ENCODE data around the gene MPDU1.
"Not testable (repeated sequence)": the region's sequence is repeated elsewhere in the genome, so short reads cannot be mapped to it uniquely, and the experiment has no call there.

The MPDU1 gene

DNA sequence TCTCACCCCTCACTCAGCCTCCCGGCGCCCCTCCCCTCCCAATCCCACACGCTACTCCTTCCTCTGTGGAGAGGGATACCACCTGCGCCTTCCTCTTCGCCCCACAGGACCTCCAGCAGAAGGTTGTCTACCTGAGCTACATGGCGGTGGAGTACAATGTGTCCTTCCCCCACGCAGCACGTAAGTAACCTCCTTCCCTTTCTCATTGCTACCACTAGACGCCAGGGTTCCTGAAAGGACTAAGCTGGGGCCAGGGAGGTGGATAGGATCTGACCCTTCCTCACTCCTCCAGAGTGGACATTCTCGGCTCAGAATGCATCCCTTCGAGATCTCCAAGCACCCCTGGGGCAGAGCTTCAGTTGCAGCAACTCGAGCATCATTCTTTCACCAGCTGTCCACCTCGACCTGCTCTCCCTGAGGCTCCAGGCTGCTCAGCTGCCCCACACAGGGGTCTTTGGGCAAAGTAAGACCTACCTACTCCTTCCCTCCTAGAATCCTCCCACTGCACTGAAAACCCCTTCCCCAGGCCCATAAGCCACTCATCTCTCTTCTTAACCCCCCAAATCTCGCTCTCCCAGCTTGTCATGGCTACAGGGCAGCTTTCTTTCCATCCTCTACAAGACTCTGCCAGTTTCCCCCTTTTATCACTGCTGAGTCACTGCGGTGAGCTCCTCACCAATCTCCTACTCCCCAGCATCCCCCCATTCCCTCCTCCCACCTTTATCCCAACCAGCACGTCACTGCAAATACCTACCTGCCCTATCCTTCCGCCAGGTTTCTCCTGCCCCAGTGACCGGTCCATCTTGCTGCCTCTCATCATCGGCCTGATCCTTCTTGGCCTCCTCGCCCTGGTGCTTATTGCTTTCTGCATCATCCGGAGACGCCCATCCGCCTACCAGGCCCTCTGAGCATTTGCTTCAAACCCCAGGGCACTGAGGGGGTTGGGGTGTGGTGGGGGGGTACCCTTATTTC, 2.8 kb upstream of the MPDU1 start:
- DNase-seq: peak; percentile 52

DNA sequence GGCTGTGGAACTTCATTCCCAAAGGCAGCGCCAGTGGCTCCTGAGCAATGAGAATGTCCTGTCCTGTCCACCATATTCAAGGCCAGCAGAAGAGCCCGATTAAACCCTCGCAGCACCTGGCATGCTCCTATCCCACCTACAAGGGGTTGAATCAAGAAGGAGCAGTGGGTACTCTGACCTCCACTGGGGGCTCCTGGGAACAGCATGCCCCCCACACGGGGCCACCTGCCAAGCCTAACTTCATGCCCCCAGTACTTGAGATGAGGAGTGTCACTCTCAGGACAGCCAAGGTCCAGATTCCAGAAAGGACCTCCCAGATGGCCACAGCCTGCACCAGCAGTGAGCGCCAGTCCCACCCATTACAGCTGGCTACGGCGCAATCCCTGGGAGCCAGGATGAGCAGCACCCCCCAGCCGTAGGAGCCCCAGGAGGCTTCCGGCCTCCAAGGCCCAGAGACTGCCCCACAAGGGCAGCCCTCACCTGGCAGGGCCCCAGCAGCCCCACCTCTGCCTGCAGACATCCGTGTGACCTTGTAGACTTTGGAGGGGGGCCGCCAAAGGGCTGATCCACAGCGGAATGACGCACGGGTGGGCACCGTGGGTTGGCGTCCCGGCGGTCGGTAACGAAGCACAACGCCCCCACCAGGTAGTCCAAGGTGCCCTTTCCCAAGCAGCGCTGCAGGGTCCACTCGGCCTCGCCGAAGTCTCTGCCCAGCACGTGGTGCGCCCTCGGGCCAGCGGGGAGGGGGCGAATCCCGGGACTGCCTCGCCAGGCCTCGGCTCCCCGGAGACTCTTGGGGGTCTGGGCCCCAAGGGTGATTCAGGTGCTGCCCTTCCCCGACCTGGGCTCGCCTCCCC, 1.0 kb upstream of the MPDU1 start:
- no peak for DNase-seq

DNA sequence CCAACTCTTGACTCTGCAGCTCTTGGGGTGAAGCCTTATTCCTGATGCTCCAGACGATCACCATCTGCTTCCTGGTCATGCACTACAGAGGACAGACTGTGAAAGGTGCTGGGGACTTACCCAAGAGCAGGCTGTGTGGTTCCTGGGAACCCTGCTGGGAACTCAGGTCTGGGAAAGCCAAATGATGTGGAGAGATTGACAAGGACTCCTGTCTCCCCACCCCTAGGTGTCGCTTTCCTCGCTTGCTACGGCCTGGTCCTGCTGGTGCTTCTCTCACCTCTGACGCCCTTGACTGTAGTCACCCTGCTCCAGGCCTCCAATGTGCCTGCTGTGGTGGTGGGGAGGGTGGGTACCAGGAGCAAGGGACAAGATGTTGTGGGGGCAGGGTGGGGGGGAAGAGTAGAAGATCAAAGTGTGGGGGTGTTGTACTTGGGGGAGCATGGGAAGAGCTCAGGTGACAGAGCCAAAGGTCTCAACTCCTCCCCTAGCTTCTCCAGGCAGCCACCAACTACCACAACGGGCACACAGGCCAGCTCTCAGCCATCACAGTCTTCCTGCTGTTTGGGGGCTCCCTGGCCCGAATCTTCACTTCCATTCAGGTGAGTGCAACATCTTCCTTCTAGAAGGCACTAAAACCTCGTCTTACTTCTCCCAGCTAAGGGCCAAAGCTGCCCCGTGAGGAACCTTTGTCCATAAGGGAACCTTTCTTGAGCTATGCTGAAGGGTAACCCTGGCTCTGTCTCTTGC, 3.2 kb downstream of the MPDU1 start:
- no peak for DNase-seq

DNA sequence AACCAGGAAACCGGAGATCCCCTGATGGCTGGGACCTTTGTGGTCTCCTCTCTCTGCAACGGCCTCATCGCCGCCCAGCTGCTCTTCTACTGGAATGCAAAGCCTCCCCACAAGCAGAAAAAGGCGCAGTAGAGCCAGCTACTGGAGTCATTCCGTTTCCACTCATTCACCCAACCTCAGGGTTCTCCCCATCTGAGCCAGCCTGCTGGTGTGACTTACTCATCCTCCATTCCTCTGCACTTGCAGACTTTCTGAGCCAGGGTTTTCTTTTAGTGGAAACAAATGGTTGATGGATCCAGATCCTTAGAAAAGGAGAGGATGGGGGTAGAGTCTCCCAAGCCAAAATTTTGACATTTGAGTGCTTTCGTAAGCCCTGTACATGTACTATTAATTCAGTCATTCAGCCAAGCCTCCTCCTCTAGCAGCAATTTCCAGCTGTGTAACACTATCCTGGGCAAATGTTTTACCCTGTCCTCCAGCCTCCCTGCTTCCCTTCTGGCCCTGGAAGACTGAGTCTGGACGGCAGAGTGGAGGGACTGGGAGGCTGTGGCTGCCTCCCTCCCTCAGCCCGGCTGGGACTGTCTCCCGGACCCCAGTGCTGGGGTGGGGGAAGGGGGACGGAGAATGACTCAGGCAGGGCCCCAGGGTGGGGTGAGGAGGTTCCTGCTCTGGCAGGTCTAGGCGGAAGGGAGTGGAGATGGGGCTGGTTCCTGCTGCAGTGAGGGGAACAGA, 3.9 kb downstream of the MPDU1 start:
- no peak for DNase-seq

DNA sequence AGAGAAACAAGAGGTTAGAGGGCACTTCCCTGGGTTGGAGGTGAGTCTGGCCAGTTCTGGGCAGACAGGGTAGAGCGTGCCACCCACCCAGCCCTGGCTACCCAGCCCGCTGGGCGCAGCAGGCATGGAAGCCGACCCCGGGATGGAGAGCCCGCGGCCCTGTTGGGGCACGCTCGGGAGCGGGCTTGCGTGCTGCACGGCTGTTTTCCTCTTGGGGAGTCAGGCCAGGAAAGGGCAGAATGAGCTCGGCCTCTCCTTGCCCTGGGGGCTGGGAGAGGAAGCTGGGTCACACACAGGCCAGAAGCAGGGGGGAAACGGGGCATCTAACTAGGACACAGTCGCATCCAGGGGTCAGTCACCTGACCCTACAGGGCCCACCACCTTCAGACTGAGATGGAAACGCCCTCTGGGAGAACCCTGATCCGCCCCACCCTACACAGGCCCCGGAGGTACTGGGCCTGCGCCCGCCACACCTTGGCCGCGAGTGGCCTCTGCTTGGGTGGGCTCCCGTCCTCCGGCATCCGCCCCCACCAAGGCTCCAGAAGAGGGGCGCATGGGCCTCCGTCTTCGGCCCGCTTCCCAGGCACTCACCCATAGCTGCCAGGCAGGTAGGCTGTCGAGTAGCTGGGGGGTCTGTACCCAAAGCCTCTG, 5.0 kb downstream of the MPDU1 start:
- DNase-seq: no peak

DNA sequence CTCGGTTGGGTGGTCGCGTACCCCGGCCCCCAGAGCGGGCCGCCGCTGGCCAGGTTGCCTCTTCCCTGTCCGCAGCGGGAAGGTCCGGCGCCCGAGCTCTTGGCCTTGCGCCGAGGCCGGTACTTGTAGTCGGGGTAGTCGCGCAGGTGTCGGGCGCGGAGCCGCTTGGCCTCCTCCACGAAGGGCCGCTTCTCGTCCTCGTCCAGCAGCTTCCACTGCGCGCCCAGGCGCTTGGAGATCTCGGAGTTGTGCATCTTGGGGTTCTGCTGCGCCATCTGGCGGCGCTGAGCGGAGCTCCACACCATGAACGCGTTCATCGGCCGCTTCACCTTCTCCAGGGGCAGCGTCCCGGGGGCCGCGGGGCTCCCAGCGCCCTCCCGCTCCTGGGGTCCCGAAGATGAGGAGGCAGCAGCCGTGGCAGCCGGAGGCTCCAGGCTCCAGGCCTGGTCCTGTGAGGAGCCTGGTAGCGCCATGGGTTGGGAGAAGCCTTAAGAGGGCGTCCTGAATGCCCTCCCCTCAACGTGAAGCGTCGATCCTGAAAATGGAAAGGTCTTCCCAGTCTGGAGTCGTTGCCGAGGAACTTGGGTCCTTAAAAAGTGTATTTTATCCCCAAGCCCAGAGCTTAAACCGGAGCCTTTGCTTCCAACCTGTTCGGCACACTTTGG, 5.7 kb downstream of the MPDU1 start:
- DNase-seq: peak; percentile 89

DNA sequence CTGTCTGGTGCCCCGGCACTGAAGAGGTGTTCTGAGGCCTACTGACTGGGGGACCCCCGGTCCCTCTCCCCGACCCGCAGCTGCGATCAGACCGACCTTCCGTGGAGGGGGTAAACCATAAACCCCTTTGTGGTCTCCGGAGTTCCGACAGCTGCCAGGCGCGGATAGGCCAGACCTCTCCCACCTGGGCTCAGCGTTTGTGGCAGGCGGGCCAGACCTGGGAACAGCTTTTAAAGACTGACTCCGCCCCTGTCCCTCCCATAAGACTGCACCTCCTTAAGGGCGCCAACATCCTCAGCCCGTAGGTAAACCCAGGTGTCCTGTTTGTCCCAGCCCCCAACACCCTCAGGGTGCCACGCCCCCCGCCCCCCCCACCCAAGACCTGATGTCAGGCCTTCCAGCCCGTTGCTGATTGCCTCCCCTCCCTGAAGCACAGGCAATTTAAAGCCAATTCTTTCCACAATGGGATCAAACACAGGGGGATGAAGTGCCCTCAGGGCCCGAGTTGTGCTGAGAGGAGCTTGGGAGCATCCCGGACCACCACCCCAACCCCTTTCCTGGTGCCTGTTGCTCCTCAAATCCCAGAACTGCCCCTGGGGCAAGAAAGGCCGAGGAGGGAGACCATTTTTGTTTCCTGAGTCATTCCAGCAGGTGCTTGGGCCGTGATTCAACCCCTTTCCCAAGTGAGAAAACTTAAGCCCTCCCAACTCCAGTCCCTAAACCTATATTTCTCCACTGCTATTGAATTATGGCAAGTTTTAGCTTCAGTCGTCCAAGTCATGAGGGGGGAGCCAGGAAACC, 6.4 kb downstream of the MPDU1 start, which contains the start of gene SOX15:
Gene SOX15, minus strand, starts transcription at position 204 of the 801 bp plus-strand sequence. CDS start 418 bp downstream, outside the sequence.
- no peak for DNase-seq

DNA sequence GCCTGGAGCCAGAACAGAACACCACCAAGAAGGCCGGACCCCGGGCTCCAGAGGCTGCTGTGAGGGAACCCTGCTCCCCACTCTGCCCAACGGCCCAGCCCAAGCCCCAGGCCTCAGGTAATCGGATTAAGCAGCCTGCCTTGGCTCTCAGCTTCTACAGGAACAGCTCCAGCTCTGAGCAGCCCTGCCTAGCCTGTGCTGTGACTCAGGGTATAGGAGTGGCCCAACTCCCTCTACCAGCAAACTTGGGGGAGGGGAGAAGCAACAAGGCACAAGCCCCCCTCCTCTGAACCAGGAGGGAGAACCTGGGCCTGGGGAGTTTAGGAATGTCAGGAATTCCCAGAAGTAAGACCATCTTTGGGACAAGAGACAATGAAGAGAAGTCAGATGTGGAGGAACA, 7.1 kb downstream of the MPDU1 start:
- DNase-seq: no peak

DNA sequence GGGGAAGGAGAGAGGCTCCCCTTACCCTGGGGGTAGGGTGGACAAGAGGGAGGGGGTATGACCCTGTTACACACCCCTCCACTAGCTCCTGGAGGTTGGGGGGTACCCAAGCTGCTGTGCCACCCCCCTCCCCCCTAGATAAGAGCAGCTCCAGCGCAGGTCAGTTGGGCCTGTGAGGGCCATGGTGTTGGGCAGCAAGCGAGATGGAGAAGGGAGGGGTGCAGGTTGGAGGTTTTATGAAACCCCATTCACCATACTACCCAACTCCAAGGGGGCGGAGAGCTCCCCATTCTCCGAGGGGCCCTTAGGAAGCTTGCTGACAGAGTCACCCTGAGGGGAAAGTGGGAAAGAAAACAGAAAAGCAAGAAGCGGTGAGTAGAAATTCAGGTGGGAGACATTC, 7.9 kb downstream of the MPDU1 start:
- no peak for DNase-seq

DNA sequence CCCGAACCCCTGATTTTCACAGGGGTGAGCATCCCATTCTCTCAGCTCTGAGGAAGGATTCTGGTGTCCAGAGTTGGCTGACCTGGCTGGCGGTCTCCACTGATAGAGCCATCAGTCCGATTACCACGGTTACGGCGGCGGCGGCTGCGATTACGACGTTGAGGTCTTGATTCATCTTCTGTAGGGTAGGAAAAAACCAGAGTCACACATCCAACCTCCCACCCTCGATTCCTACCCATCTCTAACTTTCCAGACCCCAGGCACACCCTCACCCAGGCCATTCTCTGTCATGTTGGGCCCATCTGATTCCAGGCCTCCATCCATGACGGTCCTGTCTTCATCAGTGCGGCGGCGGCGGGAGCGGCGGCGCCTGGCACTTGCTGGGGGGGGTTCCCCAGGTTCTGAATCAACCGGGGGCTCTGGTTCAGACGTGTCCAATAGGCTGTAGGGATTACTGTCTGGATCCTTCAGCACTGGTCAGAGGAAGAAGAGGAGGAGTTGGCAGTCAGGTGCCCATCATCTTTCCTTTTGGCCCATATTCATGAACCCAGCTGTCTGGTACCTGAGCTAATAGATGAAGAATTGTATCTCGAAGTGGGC, 8.9 kb downstream of the MPDU1 start:
- DNase-seq: no peak

DNA sequence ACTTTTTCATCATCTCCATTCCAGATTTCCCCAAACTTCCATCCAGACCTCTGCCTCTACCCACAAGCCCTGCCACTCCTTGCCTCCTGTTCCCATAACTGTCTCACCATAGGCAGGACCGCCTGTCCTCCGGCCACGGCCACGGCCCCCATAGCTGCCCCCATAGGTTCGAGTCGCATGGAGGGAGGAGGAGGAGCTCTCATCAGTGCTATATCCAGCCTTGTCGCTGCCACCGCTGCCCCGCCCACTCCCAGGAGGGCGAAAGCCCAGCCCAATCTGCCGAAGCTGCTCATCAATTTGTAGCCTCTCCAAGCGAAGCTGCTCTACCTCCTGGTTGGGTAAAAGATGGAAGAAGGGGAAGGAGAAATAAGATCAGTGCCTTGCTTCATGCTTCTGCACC, 9.6 kb downstream of the MPDU1 start:
- no peak for DNase-seq

DNA sequence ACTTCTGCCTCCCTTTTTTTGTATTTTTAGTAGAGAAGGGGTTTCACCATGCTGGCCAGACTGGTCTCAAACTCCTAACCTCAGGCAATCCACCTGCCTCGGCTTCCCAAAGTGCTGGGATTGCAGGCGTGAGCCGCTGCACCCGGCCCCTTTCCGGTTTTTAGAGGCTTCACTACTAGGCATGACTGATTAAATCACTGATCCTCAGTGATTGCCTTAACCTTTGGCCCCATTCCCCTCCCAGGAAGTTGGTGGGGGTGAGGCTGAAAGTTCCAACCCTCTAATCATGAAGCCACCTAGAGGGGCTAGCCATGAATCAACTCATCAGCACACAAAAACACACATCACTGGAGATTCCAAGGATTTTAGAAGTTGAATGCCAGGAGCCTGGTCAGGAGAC, 13.9 kb downstream of the MPDU1 start:
- not testable (repeated sequence) for DNase-seq

DNA sequence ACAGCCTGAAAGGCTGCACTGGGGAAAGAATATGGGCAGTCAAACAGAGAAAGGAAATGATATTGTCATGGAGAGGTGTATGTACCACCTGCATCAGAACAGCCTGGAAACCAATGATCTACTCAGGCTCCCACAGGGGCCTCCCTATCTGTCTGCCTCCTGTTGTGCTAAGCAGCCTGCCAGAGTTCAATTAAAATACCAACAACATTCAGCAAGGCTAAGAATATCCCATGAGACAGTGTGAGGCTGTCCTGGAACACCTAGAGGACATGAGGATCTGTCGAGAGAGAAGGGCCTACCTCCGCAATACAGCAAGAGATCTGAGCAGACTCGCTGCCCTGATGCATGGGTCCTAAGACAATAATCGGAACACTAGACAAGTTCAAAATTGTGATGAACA, 22.6 kb downstream of the MPDU1 start:
- DNase-seq: no peak

DNA sequence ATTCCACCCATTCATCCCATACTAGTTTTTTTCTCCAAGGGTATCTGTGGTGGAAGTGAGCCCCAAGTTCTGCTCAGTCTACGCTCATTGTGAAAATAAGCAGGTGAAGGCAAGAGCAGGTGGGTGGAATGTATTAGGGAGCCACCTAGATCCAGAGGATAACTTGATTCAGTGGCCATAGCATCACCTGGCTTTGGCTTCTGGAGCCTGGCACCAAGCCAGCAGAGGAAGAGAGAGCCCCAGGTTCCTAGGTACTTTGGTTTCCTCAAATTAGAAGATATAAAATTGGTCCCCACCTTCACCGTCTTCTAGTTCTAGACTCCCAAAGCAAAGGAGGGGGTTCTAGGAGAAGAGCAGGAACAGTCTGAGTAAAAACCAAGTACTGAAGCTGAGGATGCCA, 27.0 kb downstream of the MPDU1 start:
- no peak for DNase-seq

DNA sequence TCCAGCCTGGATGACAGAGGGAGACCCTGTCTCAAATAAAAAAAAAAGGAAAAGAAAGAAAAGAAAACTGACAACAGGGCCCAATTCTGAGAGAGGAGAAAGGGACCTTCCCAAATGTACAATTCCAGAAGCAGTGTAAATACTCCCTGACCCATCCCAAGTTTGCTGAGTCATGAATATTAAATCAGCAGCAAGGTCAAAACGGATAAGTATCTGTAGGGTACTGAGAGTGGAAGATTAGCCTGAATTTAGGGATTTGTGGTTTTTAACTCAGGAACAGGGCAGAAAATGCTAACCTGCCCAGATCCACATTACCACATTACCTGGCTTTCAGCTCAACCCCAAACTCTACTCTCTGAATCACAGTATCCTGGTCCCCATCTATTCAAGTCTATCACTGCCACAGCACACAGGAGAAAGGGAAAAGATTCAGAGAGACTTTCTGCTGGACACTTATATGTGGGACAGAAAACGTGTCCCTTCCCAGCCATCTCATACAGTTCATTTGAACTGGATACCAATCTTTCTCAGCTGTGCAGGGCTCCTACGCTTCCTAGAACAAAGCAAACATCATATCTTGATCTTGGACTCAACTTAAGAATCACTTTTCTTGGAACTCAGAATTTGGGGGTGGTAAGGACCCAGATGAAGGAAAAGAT, 28.1 kb downstream of the MPDU1 start:
- no peak for DNase-seq

DNA sequence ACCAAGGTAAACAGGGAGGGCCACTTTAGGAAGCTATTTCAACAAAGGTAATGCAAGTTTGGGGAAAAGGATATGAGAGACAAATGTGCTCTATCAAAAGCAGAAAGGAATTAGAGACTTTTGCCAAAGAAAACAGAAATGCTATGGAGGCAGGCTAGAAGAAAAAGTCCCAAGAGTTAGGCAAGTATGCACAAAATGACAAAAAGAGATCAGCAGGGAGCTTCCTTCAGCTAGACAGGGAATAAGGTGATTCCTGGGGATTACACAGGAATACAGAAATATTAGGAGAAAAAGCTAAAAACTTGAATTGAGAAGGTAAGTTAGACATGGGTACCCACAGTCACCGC, 28.6 kb downstream of the MPDU1 start:
- DNase-seq: no peak

DNA sequence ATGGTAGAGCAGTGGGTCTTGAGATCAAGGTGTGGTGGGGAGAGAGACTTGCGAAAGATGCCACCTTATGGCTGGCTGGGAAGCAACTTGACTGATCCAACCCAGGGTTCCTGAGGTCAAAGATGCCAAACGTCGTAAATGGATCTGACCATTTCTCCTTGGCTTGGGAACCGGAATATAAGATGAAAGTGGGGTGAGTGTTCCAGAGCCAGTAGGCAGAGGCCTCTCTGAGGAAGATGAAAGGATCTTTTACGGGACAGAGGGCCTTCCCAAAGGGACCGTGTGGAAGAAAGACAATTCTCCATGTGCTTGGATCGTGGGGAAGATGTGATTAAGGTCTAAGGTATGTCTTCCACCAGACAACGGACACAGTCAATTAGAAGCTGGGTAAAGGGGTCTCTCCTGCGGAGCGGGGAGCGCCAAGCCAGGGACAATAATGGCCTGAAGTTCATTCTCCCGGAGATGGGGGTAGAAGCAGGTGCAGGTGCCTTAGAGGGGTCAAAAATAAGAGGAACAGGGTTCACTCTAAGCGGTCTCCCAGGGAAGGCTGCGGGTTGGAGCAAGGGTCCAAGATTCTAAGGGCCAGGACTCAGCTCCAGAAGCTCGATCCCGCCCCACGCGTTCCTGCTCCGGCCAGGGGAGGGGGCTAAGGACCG, 30.2 kb downstream of the MPDU1 start:
- DNase-seq: no peak

DNA sequence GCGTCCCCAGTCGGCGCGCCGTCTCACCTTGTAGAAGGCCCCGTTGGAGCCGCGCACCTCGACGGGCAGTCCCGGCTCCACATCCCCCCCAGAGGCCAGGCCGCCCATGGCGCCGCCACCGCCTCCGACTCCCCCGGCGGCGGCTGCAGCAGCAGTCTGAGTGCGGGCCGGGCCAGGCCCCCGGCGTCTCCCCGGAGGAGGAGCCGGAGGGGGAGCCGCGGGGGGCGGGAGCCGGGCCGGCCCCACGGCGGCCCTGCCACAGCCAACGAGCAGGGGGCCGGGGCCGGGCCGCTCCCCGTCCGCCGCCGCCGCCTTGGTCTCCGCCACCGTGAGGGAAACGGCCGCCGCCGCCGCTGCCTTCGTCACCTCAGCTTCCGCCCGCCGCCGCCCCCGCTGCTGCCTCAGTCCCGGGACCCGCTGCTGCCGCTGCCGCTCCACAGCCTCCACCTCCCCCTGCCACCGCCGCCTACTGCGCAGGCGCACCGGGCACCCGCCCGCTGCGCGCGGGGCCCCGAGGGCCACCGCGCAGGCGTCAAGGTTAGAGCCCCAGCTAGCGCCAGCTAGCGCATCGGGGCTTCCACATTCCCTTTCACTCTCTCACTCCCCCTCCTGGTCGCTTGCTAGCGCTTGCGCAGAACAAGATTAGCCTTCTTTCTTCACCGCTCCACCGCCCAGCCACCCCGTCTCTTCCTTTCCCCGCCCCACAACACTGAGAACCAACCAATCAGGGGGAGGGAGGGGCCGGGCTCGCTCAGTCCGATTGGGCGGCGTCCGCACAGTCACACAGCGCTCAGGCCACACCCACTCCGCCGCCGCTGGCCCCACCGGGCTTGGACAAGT, 31.0 kb downstream of the MPDU1 start, which contains the start of gene FXR2:
Gene FXR2, minus strand, starts transcription at position 473 of the 840 bp plus-strand sequence. Its CDS starts 365 bp downstream, at position 108.
- peak; percentile 100 for DNase-seq
